WTC11 (cell line): ENCODE results near the gene CDK5R2.

ENCODE experiments used
- CTCF ChIP-seq: fragments of 200-600 bp; IDR thresholded peaks from 2 replicates; pipeline ENCODE4 v1.8.0; 2022; ENCODE audit warnings: antibody characterized with exemption
- MYBL2 ChIP-seq: sonication (generic); formaldehyde crosslinking; IDR thresholded peaks from 2 replicates; pipeline ENCODE4 v1.8.1; 2023; ENCODE audit warnings: mild to moderate bottlenecking, moderate library complexity, missing genetic modification reagents
- NFE2L1 ChIP-seq: sonication (generic); formaldehyde crosslinking; IDR thresholded peaks from 2 replicates; pipeline ENCODE4 v1.8.1; 2023; ENCODE audit warnings: missing genetic modification reagents
- PRDM15 ChIP-seq: sonication (generic); formaldehyde crosslinking; IDR thresholded peaks from 2 replicates; pipeline ENCODE4 v1.8.0; 2022; ENCODE audit warnings: missing genetic modification reagents
- TF ChIP-seq, protein P1 (sequence below): sonication (generic); formaldehyde crosslinking; IDR thresholded peaks from 2 replicates; pipeline ENCODE4 v1.8.1; 2022; ENCODE audit warnings: missing genetic modification reagents, borderline replicate concordance
- TF ChIP-seq, protein P2 (sequence below): sonication (generic); formaldehyde crosslinking; IDR thresholded peaks from 2 replicates; pipeline ENCODE4 v1.8.0; 2022; ENCODE audit warnings: mild to moderate bottlenecking, missing genetic modification reagents
- TF ChIP-seq, protein P3 (sequence below): sonication (generic); formaldehyde crosslinking; IDR thresholded peaks from 2 replicates; pipeline ENCODE4 v1.8.1; 2023; ENCODE audit warnings: mild to moderate bottlenecking, moderate library complexity, missing genetic modification reagents

DNA sequence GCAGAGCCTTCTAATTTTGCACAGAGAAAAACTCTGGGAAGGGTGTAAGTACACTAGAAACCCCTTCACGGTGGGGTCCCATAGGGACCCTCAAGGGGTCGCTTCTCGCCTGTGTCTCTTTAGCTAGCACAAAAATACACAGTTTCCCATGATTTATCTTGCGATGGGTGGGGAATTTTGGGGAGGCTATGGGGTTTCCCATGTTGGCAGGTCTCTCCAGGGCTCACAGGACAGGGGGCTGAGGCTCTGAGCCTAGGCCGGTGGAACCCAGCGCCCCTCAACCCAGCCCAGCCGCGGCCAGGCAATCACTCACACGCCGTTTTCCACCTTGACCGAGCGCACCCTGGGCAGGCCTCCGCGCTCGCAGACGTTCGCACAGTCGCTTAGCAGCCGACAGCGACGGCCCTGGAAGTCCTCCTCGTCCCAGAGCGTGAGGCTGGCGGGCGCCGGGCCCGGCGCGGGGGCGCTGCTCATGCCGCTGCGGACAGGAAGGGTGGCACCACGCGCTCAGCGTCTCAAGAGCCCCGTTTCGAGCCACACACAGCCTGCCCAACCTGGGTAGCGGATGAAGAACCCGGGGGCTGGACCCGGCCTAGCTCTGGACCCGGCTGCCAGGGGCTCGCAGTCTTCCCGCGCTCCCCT lies 33.4 kb downstream of the CDK5R2 start:
- TF ChIP-seq CTCF (no peak), NFE2L1 (CRISPR knock-in tag) (no peak), PRDM15 (CRISPR knock-in tag) (no peak), MYBL2 (CRISPR knock-in tag) (no peak)
- TF ChIP-seq, protein P1, sequence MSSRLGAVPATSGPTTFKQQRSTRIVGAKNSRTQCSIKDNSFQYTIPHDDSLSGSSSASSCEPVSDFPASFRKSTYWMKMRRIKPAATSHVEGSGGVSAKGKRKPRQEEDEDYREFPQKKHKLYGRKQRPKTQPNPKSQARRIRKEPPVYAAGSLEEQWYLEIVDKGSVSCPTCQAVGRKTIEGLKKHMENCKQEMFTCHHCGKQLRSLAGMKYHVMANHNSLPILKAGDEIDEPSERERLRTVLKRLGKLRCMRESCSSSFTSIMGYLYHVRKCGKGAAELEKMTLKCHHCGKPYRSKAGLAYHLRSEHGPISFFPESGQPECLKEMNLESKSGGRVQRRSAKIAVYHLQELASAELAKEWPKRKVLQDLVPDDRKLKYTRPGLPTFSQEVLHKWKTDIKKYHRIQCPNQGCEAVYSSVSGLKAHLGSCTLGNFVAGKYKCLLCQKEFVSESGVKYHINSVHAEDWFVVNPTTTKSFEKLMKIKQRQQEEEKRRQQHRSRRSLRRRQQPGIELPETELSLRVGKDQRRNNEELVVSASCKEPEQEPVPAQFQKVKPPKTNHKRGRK (CRISPR knock-in tag): no peak
- TF ChIP-seq, protein P2, sequence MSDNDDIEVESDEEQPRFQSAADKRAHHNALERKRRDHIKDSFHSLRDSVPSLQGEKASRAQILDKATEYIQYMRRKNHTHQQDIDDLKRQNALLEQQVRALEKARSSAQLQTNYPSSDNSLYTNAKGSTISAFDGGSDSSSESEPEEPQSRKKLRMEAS (CRISPR knock-in tag): no peak
- TF ChIP-seq, protein P3, sequence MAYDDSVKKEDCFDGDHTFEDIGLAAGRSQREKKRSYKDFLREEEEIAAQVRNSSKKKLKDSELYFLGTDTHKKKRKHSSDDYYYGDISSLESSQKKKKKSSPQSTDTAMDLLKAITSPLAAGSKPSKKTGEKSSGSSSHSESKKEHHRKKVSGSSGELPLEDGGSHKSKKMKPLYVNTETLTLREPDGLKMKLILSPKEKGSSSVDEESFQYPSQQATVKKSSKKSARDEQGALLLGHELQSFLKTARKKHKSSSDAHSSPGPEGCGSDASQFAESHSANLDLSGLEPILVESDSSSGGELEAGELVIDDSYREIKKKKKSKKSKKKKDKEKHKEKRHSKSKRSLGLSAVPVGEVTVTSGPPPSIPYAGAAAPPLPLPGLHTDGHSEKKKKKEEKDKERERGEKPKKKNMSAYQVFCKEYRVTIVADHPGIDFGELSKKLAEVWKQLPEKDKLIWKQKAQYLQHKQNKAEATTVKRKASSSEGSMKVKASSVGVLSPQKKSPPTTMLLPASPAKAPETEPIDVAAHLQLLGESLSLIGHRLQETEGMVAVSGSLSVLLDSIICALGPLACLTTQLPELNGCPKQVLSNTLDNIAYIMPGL (CRISPR knock-in tag): no peak
